H1 (cell line): Measurements from ENCODE around the gene DHX29. TPM values are rescaled to one million over a fixed set of nuclear protein-coding genes. Genes with fewer than 3 reads are reported as not detected.

ENCODE experiments used
- CTCF ChIA-PET: fragments of 300-600 bp; sonication (Branson Sonifier 250); formaldehyde crosslinking; loops from one replicate; lab custom pipeline; 2021; ENCODE audit not compliant: partially characterized antibody; lab: Charles Lee
- POLR2A ChIA-PET: fragments of 300-600 bp; sonication (Branson Sonifier 250); formaldehyde crosslinking; loops from one replicate; lab custom pipeline; 2021; ENCODE audit warnings: inconsistent platforms; ENCODE audit not compliant: partially characterized antibody; lab: Charles Lee
- DNase-seq, 2 experiments: peaks; one replicate each; pipeline versions ENCODE4 v3.0.0 to v3.0.0-alpha.2; 2010 to 2022; ENCODE audit warnings: low spot score in 2 of 2, low read depth in 1 of 2, mixed read lengths in 1 of 2
- FAIRE-seq: peaks from 2 replicates; lab custom pipeline; 2011; peaks lifted over from hg19 to GRCh38; lab: Jason Lieb, UNC
- H2AFZ ChIP-seq: 2 replicates; pipeline ENCODE4 v1.8.1; 2012; ENCODE audit warnings: low read length, inconsistent platforms
- H2AK5ac ChIP-seq: 2 replicates; pipeline ENCODE4 v1.6.1; 2013; ENCODE audit warnings: low read depth, low read length
- H2BK120ac ChIP-seq: replicated peaks from 2 replicates; pipeline ENCODE3; 2013; ENCODE audit warnings: low read depth, low read length, inconsistent platforms
- H2BK12ac ChIP-seq: 2 replicates; pipeline ENCODE4 v1.6.1; 2013; ENCODE audit warnings: low read depth, low read length
- H2BK15ac ChIP-seq: 2 replicates; pipeline ENCODE4 v1.6.1; 2013; ENCODE audit warnings: low read length
- H2BK20ac ChIP-seq: 2 replicates; pipeline ENCODE4 v1.6.1; 2013; ENCODE audit warnings: low read length
- H2BK5ac ChIP-seq: 2 replicates; pipeline ENCODE4 v1.6.1; 2013; ENCODE audit warnings: low read depth, low read length
- H3K14ac ChIP-seq: 2 replicates; pipeline ENCODE4 v1.6.1; 2013; ENCODE audit warnings: inconsistent platforms; ENCODE audit not compliant: insufficient read length
- H3K18ac ChIP-seq: 2 replicates; pipeline ENCODE4 v1.6.1; 2013; ENCODE audit warnings: low read length; ENCODE audit errors: extremely low read depth
- H3K23ac ChIP-seq: 2 replicates; pipeline ENCODE4 v1.6.1; 2013; ENCODE audit warnings: inconsistent platforms; ENCODE audit not compliant: insufficient read length
- H3K23me2 ChIP-seq: 2 replicates; pipeline ENCODE4 v1.6.1; 2013; ENCODE audit warnings: low read depth, low read length
- H3K27ac ChIP-seq: 2 replicates; pipeline ENCODE4 v1.6.1; 2011; ENCODE audit warnings: low read depth, low read length, inconsistent platforms
- H3K27me3 ChIP-seq, 4 experiments: replicated peaks in 1 of 4; 1 replicate in 1 of 4; 2 replicates in 3 of 4; pipeline versions ENCODE4 v1.6.1 to v1.8.1; 2011 to 2013; ENCODE audit warnings: low read length in 3 of 4, mild to moderate bottlenecking in 3 of 4, inconsistent platforms in 2 of 4, mixed read lengths in 2 of 4, moderate library complexity in 1 of 4; ENCODE audit not compliant: control insufficient read depth in 3 of 4, insufficient read depth in 3 of 4; ENCODE audit errors: extremely low read depth in 1 of 4
- H3K36me3 ChIP-seq, 4 experiments: 2 replicates each; pipeline versions ENCODE4 v1.6.1 to v1.8.1; 2011 to 2013; ENCODE audit warnings: mild to moderate bottlenecking in 4 of 4, low read length in 3 of 4, moderate library complexity in 2 of 4, control low read depth in 1 of 4, inconsistent platforms in 1 of 4; ENCODE audit not compliant: insufficient read depth in 4 of 4, control insufficient read depth in 2 of 4
- H3K4ac ChIP-seq: replicated peaks from 2 replicates; pipeline ENCODE3; 2013; ENCODE audit warnings: low read length, low read depth, mixed read lengths, inconsistent platforms; ENCODE audit not compliant: insufficient read length
- H3K4me1 ChIP-seq, 4 experiments: replicated peaks in 1 of 4; 1 replicate in 1 of 4; 2 replicates in 3 of 4; pipeline versions ENCODE4 v1.6.1 to v1.8.1; 2011 to 2013; ENCODE audit warnings: low read length in 3 of 4, inconsistent platforms in 2 of 4, mixed read lengths in 1 of 4; ENCODE audit not compliant: insufficient read depth in 4 of 4, control insufficient read depth in 3 of 4
- H3K4me2 ChIP-seq, 2 experiments: 2 replicates each; pipeline versions ENCODE4 v1.6.1 to v1.8.1; 2011 to 2013; ENCODE audit warnings: low read depth in 2 of 2, low read length in 2 of 2, control low read depth in 1 of 2, inconsistent platforms in 1 of 2, mild to moderate bottlenecking in 1 of 2; ENCODE audit not compliant: insufficient read depth in 1 of 2
- H3K4me3 ChIP-seq, 4 experiments: fragments of 200-600, 300-600 bp in 1 of 4; sonication (generic), shearing (Covaris generic), sonication (Bioruptor Twin) in 1 of 4; 2 replicates each; pipeline versions ENCODE4 v1.5.1 to v1.8.1; 2011 to 2016; ENCODE audit warnings: low read length in 4 of 4, low read depth in 3 of 4, control low read depth in 2 of 4, inconsistent platforms in 2 of 4, mild to moderate bottlenecking in 2 of 4, mixed read lengths in 1 of 4, moderate library complexity in 1 of 4; ENCODE audit not compliant: insufficient read depth in 2 of 4; ENCODE audit errors: extremely low read depth in 1 of 4
- H3K56ac ChIP-seq: replicated peaks from 2 replicates; pipeline ENCODE3; 2013; ENCODE audit warnings: low read depth, mild to moderate bottlenecking, mixed read lengths, low read length, inconsistent platforms; ENCODE audit not compliant: insufficient read length
- H3K79me1 ChIP-seq: 2 replicates; pipeline ENCODE4 v1.6.1; 2013; ENCODE audit warnings: low read depth, low read length, control low read depth
- H3K79me2 ChIP-seq, 2 experiments: 2 replicates each; pipeline versions ENCODE4 v1.6.1 to v1.8.1; 2012 to 2013; ENCODE audit warnings: low read length in 2 of 2, mild to moderate bottlenecking in 2 of 2, inconsistent platforms in 1 of 2; ENCODE audit not compliant: insufficient read depth in 2 of 2, control insufficient read depth in 1 of 2
- H3K9ac ChIP-seq, 4 experiments: replicated peaks in 1 of 4; 1 replicate in 1 of 4; 2 replicates in 3 of 4; pipeline versions ENCODE4 v1.6.1 to v1.8.1; 2011 to 2013; ENCODE audit warnings: low read depth in 3 of 4, low read length in 3 of 4, control low read depth in 2 of 4, mild to moderate bottlenecking in 2 of 4, moderate library complexity in 2 of 4, inconsistent platforms in 1 of 4; ENCODE audit errors: extremely low read depth in 1 of 4
- H3K9me3 ChIP-seq, 2 experiments: 2 replicates each; pipeline versions ENCODE4 v1.6.1 to v1.8.1; 2012 to 2013; ENCODE audit warnings: mild to moderate bottlenecking in 2 of 2, moderate library complexity in 2 of 2, control low read depth in 1 of 2, inconsistent platforms in 1 of 2, low read depth in 1 of 2, low read length in 1 of 2, mixed read lengths in 1 of 2; ENCODE audit not compliant: insufficient read depth in 2 of 2
- H4K20me1 ChIP-seq, 2 experiments: replicated peaks in 1 of 2; 2 replicates each; pipeline versions ENCODE3 to v1.8.1; 2011 to 2013; ENCODE audit warnings: inconsistent platforms in 2 of 2, low read length in 2 of 2, mild to moderate bottlenecking in 1 of 2; ENCODE audit not compliant: insufficient read depth in 2 of 2, control insufficient read depth in 1 of 2
- H4K5ac ChIP-seq: 2 replicates; pipeline ENCODE4 v1.6.1; 2013; ENCODE audit warnings: low read length, low read depth, mixed read lengths, inconsistent platforms; ENCODE audit not compliant: insufficient read length
- H4K8ac ChIP-seq: 2 replicates; pipeline ENCODE4 v1.8.0; 2013; ENCODE audit warnings: mild to moderate bottlenecking, moderate library complexity, low read length, inconsistent platforms; ENCODE audit not compliant: insufficient read depth; ENCODE audit errors: extremely low read depth
- H4K91ac ChIP-seq: replicated peaks from 2 replicates; pipeline ENCODE3; 2013; ENCODE audit warnings: low read length, mixed read lengths, inconsistent platforms; ENCODE audit not compliant: insufficient read length
- CEBPB ChIP-seq: IDR thresholded peaks from 2 replicates; pipeline ENCODE4 v1.6.1; 2012; ENCODE audit warnings: low read depth, low read length
- MAX ChIP-seq: IDR thresholded peaks from 2 replicates; pipeline ENCODE4 v1.6.1; 2012; ENCODE audit warnings: inconsistent platforms
- RAD21 ChIP-seq, 2 experiments: IDR thresholded peaks in 1 of 2; conservative IDR thresholded peaks in 1 of 2; 2 replicates each; pipeline ENCODE4 v1.6.1; 2011; ENCODE audit warnings: low read depth in 2 of 2, low read length in 2 of 2, improper control_type of control experiment in 1 of 2, inconsistent platforms in 1 of 2, mild to moderate bottlenecking in 1 of 2, moderate library complexity in 1 of 2
- SIN3A ChIP-seq, 2 experiments: IDR thresholded peaks in 1 of 2; conservative IDR thresholded peaks in 1 of 2; 2 replicates each; pipeline ENCODE4 v1.6.1; 2011 to 2012; ENCODE audit warnings: low read length in 2 of 2, improper control_type of control experiment in 1 of 2, low read depth in 1 of 2, mild to moderate bottlenecking in 1 of 2
- SIRT6 ChIP-seq: IDR thresholded peaks from one replicate; pipeline ENCODE4 v1.7.1; 2012; ENCODE audit warnings: low read length, inconsistent platforms
- SUZ12 ChIP-seq: fragments of 200-600 bp; sonication (generic); IDR thresholded peaks from 2 replicates; pipeline ENCODE4 v1.6.1; 2012; ENCODE audit warnings: mild to moderate bottlenecking, inconsistent platforms, low read length, moderate library complexity, mixed read lengths
- TAF7 ChIP-seq: optimal IDR thresholded peaks from 2 replicates; pipeline ENCODE3; 2011; ENCODE audit warnings: low read depth, mild to moderate bottlenecking, inconsistent platforms, low read length, moderate library complexity, borderline replicate concordance
- TCF12 ChIP-seq: IDR thresholded peaks from 2 replicates; pipeline ENCODE4 v1.6.1; 2011; ENCODE audit warnings: low read depth, mild to moderate bottlenecking, low read length
- WGBS, 2 experiments: shearing (Covaris generic) in 1 of 2; methylation state at CpG; one replicate each; pipeline versions ENCODE4 v1.1.6 to v1.1.7; 2013 to 2015; ENCODE audit warnings: low lambda C conversion rate in 2 of 2, mixed read lengths in 2 of 2, inconsistent platforms in 1 of 2, low coverage in 1 of 2, missing lambda C conversion rate in 1 of 2; ENCODE audit not compliant: insufficient replicate concordance in 2 of 2, insufficient coverage in 1 of 2, insufficient read length in 1 of 2; ENCODE audit errors: extremely low coverage in 1 of 2, missing lambda C conversion rate in 1 of 2; 5-methylcytosine and 5-hydroxymethylcytosine counted together
- polyA plus RNA-seq, 7 experiments: library from polyadenylated mRNA; depleted of rRNA in 3 of 7; stranded (reverse) in 5 of 7; unstranded in 2 of 7; fragments of >200 nt in 5 of 7; fragments of 200-250 nt in 2 of 7; gene quantifications; 1 replicate in 5 of 7; 2 replicates in 1 of 7; 4 replicates in 1 of 7; pipeline versions ENCODE4 v1.2.1 to v1.2.3, GENCODE V29; 2011 to 2013; ENCODE audit warnings: missing spikeins in 2 of 7, mixed read lengths in 2 of 7
- total RNA-seq: library from RNA; stranded (reverse); fragmentation: NEBNext Ultra II Directional; extraction: Animal tissue kit (Norgen Biotek cat#: 25700); gene quantifications from 2 replicates; pipeline ENCODE4 v1.2.1, GENCODE V29; 2021
- TF ChIP-seq, protein P1 (sequence below): IDR thresholded peaks from 2 replicates; pipeline ENCODE4 v1.6.1; 2012; ENCODE audit warnings: inconsistent platforms

Gene DHX29
- total and polyA plus RNA-seq, 2 of the 8 experiments (the other 6 are each of a cell fraction or from before 2014, with no cell fraction given): 3.4 to 32.1 TPM

- WGBS, 2 experiments: 7% methylated on average over 4 of the region's 4 CpGs; no CpG with 5 or more reads in 1 of the 2 experiments
- DNase-seq (no peak), FAIRE-seq (peak; percentile 42)
- no peak overlapping the region for H3K23ac ChIP-seq
- peak overlapping the region in 1 of 2 experiments; percentile 37; a peak in 2 of 4 replicates for H3K4me2 ChIP-seq
- no peak overlapping the region for H2BK5ac ChIP-seq
- no peaks in the 10 kb centered on the region for H3K79me1 ChIP-seq
- ChIA-PET POLR2A (interaction anchor here (1.2 kb wide), 1 partner anchor 43 kb away, joined by 3 read pairs; no protein-coding TSS in a partner anchor), CTCF (interaction anchor here (0.6 to 2.6 kb wide), 9 partner anchors 12 to 1900 kb away, joined by 3 to 8 read pairs (median 3); no protein-coding TSS in a partner anchor)
- H4K8ac ChIP-seq: no peak overlapping the region
- H4K91ac ChIP-seq: no peak overlapping the region
- no peak overlapping the region for H3K27ac ChIP-seq
- no peaks in the 10 kb centered on the region for H3K9me3 ChIP-seq
- H3K56ac ChIP-seq: no peak overlapping the region
- H3K4me1 ChIP-seq: peaks cover 0 to 15% (median 5%) of the 10 kb centered on the region in 4 experiments; a peak in 6 of 7 replicates
- peaks cover 30 to 45% (median 43%) of the 10 kb centered on the region in 4 experiments for H3K27me3 ChIP-seq
- H2AFZ ChIP-seq: no peak overlapping the region
- no peak overlapping the region for H2BK15ac ChIP-seq
- no peak overlapping the region for H3K14ac ChIP-seq
- H3K9ac ChIP-seq: no peak overlapping the region
- H3K23me2 ChIP-seq: peaks cover 5% of the 10 kb centered on the region; the same call in 1 of the 2 replicates
- H2AK5ac ChIP-seq: no peak overlapping the region
- no peak overlapping the region for H2BK12ac ChIP-seq
- H4K20me1 ChIP-seq: peaks cover 0 to 10% of the 10 kb centered on the region in 2 experiments
- no peak overlapping the region for H4K5ac ChIP-seq
- H3K4me3 ChIP-seq: peak overlapping the region in 1 of 4 experiments; percentile 35; a peak in 1 of 8 replicates
- H3K36me3 ChIP-seq: peaks cover 0 to 3% (median 0%) of the 10 kb centered on the region in 4 experiments; a peak in 1 of 8 replicates
- no peak overlapping the region for H2BK120ac ChIP-seq
- no peaks in the 10 kb centered on the region for H3K79me2 ChIP-seq
- H3K18ac ChIP-seq: no peak overlapping the region
- no peak overlapping the region for H3K4ac ChIP-seq
- H2BK20ac ChIP-seq: no peak overlapping the region
- TF ChIP-seq, protein P1, sequence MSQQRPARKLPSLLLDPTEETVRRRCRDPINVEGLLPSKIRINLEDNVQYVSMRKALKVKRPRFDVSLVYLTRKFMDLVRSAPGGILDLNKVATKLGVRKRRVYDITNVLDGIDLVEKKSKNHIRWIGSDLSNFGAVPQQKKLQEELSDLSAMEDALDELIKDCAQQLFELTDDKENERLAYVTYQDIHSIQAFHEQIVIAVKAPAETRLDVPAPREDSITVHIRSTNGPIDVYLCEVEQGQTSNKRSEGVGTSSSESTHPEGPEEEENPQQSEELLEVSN: no peak
- TF ChIP-seq MAX (peak; percentile 50), SIN3A (conservative IDR thresholded peaks at IDR 0.05 in 1 of 2, IDR thresholded peaks at IDR 0.05 in 1 of 2; ENCODE audit: low read depth in 1 of 2, low read length in 2 of 2) (0 out of 4 replicates have a peak, but pooled peaks of 1 of the 2 experiments have one; percentile 21), TCF12 (0 out of 2 replicates have a peak, but pooled peaks have one; percentile 65), SIRT6 (no peak), CEBPB (peak; percentile 52; the same call in 1 of the 2 replicates), TAF7 (no peak), RAD21 (IDR thresholded peaks at IDR 0.05 in 1 of 2, conservative IDR thresholded peaks at IDR 0.05 in 1 of 2; ENCODE audit: low read depth in 2 of 2, low read length in 2 of 2) (peak; percentile 27 to 33; a peak in 2 of 4 replicates), SUZ12 (no peak)
These were observed 88.5 kb downstream of the DHX29 start for GRCh38 chr5:55218967-55219366.
